RCC 7860 (cell line): ENCODE measurements around the gene PCDH12.
"Not testable (repeated sequence)": the region's sequence is repeated elsewhere in the genome, so short reads cannot be mapped to it uniquely, and the experiment has no call there.

Source experiments
- DNase-seq: peaks from one replicate; pipeline ENCODE4 v3.0.0-alpha.2; 2015; ENCODE audit warnings: low spot score
- FAIRE-seq: peaks from 2 replicates; lab custom pipeline; 2012; peaks lifted over from hg19 to GRCh38; lab: Jason Lieb, UNC

Gene PCDH12

GRCh38 chr5:141941779-141942178 is 16.2 kb downstream of the PCDH12 start:
- DNase-seq (no peak), FAIRE-seq (no peak)

GRCh38 chr5:141941307-141941706 is 16.7 kb downstream of the PCDH12 start:
- DNase-seq (no peak), FAIRE-seq (no peak)

GRCh38 chr5:141940695-141941271 is 17.2 kb downstream of the PCDH12 start:
- DNase-seq = no peak
- FAIRE-seq = no peak

- DNase-seq (no peak), FAIRE-seq (no peak)
Observed at GRCh38 chr5:141935538-141935937, 22.5 kb downstream of the PCDH12 start.

- FAIRE-seq = no peak
- DNase-seq = no peak
Observed at GRCh38 chr5:141934099-141934844, 23.7 kb downstream of the PCDH12 start.

- FAIRE-seq (no peak), DNase-seq (no peak)
Observed at GRCh38 chr5:141933151-141933550, 24.9 kb downstream of the PCDH12 start.

GRCh38 chr5:141931694-141932093 is 26.3 kb downstream of the PCDH12 start:
- FAIRE-seq (no peak), DNase-seq (no peak)

- no peak for DNase-seq
- no peak for FAIRE-seq
Observed at GRCh38 chr5:141929398-141930058, 28.5 kb downstream of the PCDH12 start.

- no peak for DNase-seq
- FAIRE-seq = no peak
Observed at GRCh38 chr5:141928051-141928450, 30.0 kb downstream of the PCDH12 start.

GRCh38 chr5:141926434-141926833 is 31.6 kb downstream of the PCDH12 start:
- no peak for FAIRE-seq
- DNase-seq = no peak

- DNase-seq = peak; percentile 85
Observed at GRCh38 chr5:141923448-141924313, 34.3 kb downstream of the PCDH12 start, which contains the start of gene DELE1. DELE1 (plus strand) TSS chr5:141923871; CDS start chr5:141923942, 71 bp downstream.

GRCh38 chr5:141922827-141923447 is 35.1 kb downstream of the PCDH12 start:
- FAIRE-seq, DNase-seq: not testable (repeated sequence)

More at GRCh38 chr5:141923448-141924313, 34.3 kb downstream of the PCDH12 start, which contains the start of gene DELE1:
- FAIRE-seq = peak; percentile 74

GRCh38 chr5:141920771-141921170 is 37.2 kb downstream of the PCDH12 start:
- FAIRE-seq (no peak), DNase-seq (no peak)

GRCh38 chr5:141919218-141920119 is 38.5 kb downstream of the PCDH12 start:
- FAIRE-seq = no peak

GRCh38 chr5:141917760-141918159 is 40.2 kb downstream of the PCDH12 start:
- no peak for DNase-seq
- no peak for FAIRE-seq

More at GRCh38 chr5:141919218-141920119, 38.5 kb downstream of the PCDH12 start:
- DNase-seq = no peak

GRCh38 chr5:141916522-141916921 is 41.5 kb downstream of the PCDH12 start:
- FAIRE-seq (no peak), DNase-seq (no peak)

GRCh38 chr5:141915881-141916336 is 42.1 kb downstream of the PCDH12 start:
- DNase-seq (no peak), FAIRE-seq (no peak)

- no peak for FAIRE-seq
- DNase-seq = no peak
Observed at GRCh38 chr5:141914797-141915196, 43.2 kb downstream of the PCDH12 start.

- no peak for FAIRE-seq
- DNase-seq = no peak
Observed at GRCh38 chr5:141914199-141914743, 43.7 kb downstream of the PCDH12 start.
